GM10248 (cell line): Measurements from ENCODE around the gene LRRC47.

Source experiments
- CTCF ChIA-PET: fragments of 300-600 bp; sonication (Branson Sonifier 250); formaldehyde crosslinking; extraction: SDS; loops from one replicate; lab custom pipeline; 2021; ENCODE audit warnings: antibody characterized with exemption; lab: Yijun Ruan, JAX
- POLR2A ChIA-PET: fragments of 350-650 bp; sonication (Branson Sonifier 250); formaldehyde crosslinking; extraction: SDS; loops from one replicate; lab custom pipeline; 2020; ENCODE audit warnings: antibody characterized with exemption; lab: Yijun Ruan, JAX
- DNase-seq: peaks from one replicate; pipeline ENCODE4 v3.0.0; 2012; ENCODE audit errors: extremely low spot score
- CTCF ChIP-seq: IDR thresholded peaks from 2 replicates; pipeline ENCODE4 v1.5.1; 2012; ENCODE audit warnings: mild to moderate bottlenecking, low read depth; ENCODE audit errors: extremely low read depth, missing control alignments, control extremely low read depth

LRRC47 gene

GRCh38 chr1:3836421-3836820 is 40.1 kb upstream of the LRRC47 start:
- ChIA-PET CTCF (no interaction called here), POLR2A (no interaction called here)
- TF ChIP-seq CTCF = no peak
- DNase-seq = no peak

- ChIA-PET CTCF (no interaction called here), POLR2A (no interaction called here)
- TF ChIP-seq CTCF = no peak
- DNase-seq = no peak
These were observed 38.4 kb upstream of the LRRC47 start for GRCh38 chr1:3834701-3835100.

GRCh38 chr1:3831689-3832088 is 35.4 kb upstream of the LRRC47 start:
- ChIA-PET POLR2A (no interaction called here), CTCF (no interaction called here)
- no peak for TF ChIP-seq CTCF
- no peak for DNase-seq

GRCh38 chr1:3828391-3828790 is 32.1 kb upstream of the LRRC47 start:
- ChIA-PET POLR2A (no interaction called here), CTCF (no interaction called here)
- DNase-seq = no peak
- TF ChIP-seq CTCF = no peak

- ChIA-PET POLR2A (no interaction called here), CTCF (no interaction called here)
- DNase-seq = no peak
- TF ChIP-seq CTCF = no peak
These were observed 31.6 kb upstream of the LRRC47 start for GRCh38 chr1:3827813-3828307.

GRCh38 chr1:3825356-3825755 is 29.1 kb upstream of the LRRC47 start:
- no peak for DNase-seq
- ChIA-PET CTCF (no interaction called here), POLR2A (no interaction called here)
- TF ChIP-seq CTCF = no peak

- ChIA-PET POLR2A (no interaction called here), CTCF (no interaction called here)
- no peak for DNase-seq
- TF ChIP-seq CTCF = no peak
These were observed 28.4 kb upstream of the LRRC47 start for GRCh38 chr1:3824650-3825049.
